GM19455 (cell line): ENCODE data around the gene KRT80.

Source experiments
- ATAC-seq: cut with Tn5 transposase; IDR thresholded peaks from one replicate; pipeline ENCODE4 v1.9.1; 2021; ENCODE audit not compliant: unreplicated experiment

Gene KRT80

DNA sequence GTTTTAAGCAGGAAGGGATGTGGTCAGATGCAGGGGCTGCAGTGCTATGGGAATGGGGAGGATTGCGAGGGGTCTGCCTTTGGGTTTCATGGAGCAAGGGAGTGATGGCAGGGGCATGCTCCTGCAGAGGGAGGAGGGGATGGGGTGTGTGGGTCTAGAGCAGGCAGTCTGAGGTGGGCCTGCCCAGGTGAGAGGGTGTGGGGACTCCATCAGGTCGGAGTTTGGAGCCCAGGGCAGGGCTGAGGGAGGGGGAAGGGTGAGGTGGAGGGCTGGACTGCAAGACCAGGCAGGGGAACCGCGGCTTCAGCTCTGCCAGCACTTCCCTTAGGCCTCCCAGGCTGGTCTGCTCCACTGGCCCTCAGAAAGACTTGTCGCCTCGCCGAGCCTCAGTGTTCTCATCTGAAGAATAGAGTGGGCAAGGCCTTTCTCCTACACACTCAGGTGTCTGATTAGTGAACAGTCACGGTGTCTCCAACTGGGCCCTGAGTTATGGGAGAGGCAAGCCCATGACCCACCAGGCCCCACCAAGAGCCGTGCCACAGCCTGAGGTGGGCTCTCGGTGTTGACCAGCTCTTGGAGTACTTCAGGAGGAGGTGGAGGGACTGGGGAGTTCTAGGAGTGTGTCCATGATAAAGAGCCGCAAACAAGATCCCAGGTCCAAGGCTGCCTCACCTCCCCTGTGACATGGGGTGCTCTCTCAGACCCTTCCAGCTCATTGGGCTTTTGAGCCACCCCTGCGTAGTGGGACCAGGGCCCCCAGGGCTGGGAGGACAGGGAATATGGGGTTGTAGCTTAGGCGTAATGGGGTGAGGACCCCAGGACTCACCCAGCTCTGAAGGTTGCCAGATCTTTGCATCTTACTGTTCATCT is 20.1 kb upstream of the KRT80 start:
- ATAC-seq = no peak

DNA sequence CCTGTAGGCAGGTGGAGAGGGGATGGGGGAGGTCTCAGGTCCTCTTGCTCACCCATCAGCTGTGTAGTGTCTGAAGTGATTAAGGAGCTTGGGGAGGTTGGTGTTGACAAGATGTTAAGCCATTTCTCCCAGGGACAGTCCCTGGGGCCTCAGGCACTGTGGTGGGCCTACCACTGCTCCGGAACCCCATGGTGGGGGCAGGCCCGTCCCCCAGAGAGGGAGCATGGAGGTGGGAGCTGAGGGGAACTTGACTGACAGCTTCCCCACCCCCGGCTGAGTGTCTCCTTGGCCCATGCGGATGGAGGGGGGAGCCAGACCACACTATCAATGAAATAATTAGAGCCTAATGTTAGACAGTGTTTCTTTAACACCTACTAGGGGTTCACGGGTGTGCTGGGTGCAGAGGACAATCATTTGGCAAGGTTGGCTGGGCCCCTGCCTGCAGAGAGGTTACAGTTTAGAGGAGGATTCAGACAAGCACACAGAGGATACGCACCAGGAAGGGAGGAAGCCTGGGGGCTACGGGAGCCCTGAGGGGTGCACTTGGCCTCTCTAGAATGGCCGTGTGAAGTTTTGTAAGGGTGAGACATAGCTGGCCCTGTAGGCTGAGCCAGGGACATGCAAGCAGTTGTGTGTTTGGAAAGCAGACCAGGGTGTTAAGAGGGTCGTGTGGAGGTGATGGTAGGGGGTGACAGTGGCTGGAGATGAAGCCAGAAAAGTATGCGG is 19.3 kb upstream of the KRT80 start:
- ATAC-seq = no peak

DNA sequence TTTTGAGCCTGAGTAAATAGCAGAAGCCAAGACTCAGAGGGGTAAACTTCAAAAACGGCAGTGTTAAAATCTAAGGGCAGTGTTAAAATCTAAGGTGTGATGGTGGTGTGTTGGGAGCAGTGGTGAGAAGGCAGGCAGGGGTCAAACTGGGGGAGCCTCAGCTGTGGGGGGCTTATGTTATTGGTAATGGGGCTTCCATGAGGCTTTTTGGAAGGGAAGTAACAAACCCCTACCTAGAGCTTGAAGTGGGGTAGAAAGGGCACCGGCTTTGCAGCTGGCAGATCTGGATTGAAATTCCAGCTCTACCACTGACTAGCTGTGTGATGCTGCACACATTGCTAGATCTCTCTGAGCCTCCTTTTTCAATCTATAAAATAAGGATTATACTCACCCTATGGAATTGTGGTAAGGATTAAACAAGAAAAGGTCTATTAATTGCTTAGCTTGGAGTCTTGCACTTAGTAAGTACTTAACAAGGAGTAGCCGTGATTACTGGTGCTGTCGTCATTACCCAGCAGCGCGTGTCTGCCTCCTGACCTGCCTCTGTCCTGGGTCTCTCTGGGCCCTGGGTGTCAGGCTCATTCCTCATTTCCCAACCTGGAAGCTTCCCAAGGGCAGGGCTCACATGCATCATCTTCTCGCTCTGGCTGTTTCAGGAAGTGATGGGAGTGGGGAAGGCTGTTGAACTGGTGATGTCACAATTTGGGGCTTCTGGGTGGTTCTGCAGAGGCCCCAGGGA is 18.5 kb upstream of the KRT80 start:
- no peak for ATAC-seq

DNA sequence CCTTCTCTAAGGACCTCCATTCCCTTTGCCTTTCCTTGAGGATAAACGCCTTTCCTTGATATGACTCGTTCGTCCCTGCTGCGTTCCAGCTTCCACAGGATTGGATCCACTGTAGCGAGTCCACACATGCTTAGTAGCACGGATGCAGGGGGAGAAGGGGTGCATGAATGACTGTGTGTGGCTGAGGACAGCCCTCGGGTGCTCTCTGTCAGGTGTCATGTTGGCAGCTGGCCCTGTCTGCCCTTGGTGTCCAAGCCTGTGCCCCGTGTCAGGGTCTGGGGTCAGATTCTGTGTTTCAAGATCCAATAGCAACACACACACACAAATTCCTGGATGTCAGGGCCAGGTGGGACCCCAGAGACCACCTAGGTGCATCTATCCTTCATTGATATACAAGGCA is 17.5 kb upstream of the KRT80 start:
- ATAC-seq = no peak

DNA sequence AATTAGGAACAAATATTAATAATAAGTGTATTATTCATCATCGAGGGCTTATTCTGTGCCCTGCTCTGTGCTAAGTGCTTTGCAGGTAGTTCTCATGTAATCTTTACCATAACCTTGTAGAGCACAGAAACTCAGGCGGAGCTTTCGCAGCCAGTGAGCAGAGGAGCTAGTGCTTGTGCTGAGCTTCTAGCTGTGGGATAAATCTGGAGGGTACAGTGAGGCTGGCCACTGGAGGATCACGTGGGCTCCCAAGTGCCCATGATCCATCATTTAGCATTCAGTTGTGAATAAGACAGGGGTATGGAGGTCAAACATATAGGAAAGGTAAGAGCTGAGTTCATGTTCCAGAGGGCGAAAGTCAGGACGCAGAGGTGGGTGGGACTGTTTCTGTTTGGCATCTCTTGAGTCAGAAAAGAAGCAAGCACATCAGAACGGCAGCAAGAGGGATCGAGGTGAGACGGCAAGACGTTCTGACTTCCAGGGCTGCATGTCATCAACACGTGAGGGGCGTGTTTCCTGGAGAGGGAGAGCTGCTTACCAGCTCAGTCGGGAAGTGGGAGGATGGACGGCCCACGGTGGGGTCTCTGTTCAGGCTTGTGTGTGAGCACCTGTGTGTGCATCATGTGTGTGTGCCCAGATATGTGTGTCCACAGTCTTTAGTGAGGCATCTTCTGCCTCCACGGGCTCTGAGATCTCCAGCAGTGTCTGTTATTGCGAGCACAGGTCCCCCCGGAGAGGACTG is 16.8 kb upstream of the KRT80 start:
- ATAC-seq = no peak

DNA sequence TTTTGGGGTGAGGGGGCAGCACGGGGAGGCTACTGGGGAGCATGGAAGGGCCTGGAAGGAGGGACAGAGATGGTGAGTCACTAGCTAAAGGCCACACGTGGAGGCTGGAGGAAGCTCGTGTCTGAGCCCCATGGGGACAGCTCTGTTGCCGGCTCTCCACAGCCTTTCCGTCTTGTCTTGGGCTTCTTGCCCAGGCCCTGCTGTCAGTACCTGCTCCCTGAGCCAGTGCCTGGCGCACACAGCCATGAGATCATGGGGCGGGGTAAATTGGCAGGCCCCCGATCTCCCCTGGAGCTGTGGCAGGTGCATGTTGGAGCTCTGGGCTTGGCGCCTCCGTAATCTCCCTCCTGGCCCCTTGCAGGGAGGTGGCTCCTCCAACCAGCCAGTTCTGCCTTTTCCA is 16.1 kb upstream of the KRT80 start:
- ATAC-seq = no peak

DNA sequence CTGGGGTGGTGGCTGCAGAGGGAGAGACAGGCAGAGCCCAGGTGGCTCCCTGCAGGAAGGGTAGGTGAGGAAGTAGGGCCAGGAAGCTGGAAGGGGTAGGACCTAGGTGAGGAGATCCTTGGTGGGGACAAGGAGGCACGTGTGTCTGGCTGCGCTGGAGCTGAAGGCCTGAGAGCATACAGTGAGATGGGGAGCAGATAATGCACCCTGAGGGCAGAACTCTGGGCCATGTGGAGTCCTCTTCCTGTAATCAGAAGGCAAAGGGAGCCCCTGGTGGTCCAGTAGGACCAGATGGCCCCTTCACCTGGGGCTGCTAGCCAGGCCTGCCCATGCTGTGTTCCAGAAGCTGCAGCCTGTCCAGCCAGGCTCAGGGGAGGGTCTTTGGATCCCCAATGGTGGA is 15.3 kb upstream of the KRT80 start:
- no peak for ATAC-seq

DNA sequence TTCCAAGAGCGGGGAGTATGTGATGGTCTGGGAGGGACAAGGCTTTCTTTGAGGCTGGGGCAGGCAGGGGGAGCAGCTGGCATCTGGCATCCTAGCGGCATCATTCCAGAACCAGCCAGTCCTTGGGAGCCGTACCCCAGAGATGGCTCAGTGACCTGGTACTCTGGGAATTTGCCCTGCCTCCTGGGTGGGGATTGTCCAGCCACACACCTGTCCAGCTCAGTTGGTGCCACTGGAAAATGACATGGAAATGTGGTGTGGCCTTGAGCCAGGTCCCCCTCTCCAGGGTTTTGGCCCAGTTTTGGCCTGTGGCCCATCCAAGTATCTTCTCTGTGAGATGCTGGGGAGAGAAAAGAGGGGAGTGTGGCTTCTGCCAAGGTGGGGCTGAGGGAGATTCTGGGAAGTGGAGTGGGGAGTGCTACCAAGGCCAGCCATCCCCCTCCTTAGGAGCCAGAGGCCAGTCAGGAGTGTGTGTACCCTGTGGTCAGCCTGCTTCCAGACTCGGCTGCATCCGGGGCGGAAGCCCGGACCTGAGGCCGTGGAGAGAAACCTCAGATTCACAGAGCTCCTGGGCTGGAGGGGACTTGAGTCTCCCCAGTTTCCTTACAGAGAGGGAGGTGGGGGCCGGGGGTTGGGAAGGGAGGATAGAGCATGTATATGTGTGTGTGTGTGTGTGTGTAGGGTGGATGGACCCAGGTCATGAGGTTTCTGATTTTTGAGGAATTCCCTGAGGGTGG is 14.7 kb upstream of the KRT80 start:
- ATAC-seq = no peak

DNA sequence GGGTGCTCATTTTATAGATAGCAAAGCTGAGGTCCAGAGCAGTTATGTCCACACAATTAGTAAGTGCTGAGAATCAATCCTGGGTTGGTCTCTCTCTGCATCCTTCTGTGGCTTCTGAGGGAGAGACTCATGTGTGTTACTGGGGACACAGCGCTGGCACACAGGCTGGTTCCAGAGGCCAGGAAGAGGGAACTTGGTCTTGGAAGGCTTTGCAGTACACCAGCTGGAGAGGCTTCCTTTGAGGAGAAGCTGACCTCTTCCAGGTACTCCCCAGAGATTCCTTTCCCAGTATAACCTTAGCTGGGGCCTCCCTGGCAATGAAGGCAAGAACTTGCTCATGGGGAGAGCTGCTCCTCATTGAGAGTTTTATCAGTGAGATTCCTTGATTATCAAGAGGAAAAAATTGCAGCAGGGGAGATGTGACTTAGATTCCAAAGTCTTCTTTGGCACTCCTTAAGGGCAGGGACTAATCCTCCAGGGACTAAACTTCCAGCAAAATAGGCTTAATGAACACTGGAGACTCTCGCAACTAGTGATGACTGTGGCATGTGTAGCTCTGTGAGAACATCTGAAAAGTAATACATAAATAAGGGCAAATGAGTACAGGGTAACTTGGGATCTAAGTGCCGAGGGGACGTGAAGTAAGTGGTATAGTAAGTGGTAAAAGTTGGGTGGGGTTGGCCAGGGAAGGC is 13.9 kb upstream of the KRT80 start:
- ATAC-seq = no peak

DNA sequence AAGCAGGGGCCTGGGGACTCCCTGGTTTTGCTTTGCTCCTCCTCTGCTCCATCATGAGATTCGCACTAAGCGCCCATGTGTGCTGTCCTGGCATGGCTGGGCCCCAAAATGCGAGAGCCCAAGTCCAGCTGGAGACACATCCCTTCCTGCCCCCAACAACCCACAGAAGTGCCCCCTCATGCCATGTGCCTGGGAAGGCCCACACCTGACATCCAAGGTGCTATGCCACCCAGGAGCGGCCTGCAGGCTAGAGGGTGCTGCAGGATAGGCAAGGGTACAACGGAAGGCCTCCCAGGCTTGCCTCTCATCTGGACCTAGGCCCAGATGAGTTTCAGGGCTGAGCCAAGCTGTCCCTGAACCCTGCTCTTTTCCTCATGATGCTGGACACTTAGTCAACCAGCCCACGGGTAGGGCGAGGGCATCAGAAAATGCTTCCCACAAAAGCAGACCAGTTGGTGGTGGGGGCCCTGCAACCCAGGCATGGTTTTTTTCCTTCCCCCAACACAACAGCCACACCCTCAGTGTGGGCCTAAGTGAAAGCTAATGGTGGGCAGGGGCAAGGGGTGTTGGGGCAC is 13.2 kb upstream of the KRT80 start:
- ATAC-seq = no peak

DNA sequence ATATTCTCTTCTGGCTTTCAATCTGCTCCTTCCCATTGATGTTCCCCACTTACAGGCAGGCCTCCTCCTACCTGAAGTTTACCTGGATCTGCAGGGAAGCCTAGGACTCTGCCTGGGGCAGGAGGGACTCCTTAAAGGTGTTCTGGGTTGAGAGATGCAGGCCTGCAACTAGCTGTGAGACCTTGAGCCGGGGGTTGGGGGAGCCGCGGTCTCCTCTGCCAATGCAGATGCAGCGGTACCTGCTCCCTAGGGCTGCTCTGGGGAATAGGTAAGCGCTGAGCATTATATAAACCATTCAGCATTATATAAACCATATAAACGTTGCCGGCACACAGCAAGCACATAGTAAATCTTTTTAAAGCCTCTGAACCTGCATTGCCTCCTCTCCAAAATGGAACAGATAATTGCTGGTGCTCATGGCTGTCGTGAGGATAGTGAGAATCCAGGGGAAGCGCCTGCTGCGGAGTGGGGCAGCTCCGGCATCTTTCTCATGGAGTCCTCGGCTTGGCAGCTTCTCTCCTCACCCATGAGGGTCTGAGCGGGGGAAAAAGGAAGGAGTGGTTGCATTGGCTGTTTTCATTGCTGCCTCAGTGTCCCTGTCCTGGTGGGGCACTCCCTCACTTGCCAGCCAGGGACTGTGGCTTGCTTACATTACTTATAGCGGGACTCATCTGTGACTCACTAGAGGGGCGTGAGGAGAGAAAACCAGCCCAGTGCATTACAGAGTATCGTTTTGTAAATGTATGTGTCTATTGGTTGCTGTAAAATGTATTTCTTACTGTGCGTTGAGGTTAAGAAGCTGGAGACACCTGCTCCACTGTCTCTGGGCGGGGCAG is 12.5 kb upstream of the KRT80 start:
- no peak for ATAC-seq

DNA sequence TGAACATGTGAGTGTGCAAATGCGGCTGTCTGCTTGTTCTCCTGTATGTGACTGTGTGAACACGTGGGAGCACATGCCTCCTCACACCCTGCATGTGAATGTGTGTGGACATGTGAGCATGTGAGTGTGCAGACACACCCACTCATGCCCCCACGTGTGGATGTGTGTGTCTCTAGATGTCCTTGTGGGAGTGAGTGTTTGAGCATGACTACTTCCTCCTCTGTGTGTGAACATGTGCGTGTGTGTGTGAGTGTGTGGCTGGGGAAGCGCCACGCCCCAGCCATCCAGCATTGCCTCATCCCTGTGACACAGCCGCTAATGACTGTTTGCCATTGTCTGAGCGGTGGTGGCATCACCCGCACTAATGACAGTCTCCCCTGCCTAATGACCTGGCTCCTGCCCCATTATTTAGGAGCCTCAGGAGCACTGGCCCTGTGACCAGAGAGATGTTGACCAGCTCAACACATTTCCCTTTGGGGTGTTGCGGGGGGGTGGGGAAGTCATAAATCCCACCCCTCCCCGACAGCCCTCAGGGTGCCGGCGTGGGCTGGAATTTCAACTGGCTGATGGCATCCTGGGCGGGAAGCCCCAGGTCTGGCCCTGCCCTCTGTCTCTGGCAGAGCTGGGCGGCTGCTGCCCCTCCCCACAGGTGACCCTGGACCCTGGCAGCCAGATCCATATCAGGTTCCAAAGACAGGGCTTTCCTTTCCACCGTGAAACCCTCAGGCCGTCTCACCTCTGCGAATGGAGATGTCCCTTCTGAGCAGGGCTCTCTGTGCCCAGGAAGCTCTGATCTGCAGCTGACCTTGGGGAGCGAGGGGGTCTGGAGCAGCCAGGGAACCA is 11.5 kb upstream of the KRT80 start:
- no peak for ATAC-seq

DNA sequence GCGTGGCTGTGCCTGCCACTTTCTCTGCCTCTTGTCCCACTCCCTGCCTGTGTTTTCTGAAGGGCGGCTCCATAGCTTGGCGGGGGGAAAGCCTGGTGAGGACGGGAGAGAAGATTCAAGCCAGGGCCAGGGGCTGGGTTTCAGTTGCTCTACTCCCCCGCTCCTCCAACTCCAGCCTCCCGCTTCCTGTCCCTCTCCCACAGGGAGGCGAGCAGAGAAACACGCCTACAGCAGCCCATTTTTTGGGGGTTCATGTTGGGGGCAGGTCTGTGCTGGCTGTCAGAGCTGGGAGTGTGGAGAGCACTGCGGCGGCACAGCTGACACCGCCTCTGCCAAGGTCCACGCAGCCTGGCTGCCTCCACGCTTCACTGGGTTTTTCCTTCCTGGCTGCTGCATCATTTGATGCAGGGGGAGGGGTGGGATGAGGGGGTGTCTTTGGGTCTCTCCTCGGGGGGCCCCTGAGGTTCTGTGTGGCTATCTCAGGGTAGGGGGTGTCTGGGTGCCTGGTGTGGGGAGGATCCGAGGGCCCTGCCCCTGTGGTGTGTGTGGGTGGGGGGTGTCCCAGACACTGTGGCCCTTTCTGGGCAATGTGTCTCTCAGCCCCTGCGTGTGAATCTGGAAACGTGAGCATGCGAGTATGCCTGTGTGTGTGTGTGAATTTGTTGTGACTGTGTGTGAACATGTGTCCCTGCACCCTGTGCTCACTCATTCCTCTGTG is 10.7 kb upstream of the KRT80 start:
- ATAC-seq = no peak

DNA sequence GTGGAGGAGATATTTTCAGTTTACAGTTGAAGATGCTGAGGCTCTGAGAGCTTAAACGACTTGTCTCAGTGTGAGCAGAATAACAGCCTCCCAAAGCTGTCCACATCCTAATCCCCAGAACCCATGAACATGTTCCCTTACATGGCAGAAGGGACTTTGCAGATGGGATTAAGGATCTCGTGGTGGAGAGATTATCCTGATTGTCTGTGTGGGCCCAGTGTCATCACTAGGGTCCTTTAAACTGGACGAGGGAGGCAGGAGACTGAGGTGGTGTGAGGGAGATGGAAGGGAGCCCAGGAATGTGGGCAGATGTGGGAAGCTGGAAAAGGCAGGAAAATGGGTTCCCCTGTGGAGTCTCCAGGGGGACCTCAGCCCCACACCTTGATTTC is 9.6 kb upstream of the KRT80 start:
- ATAC-seq = no peak

DNA sequence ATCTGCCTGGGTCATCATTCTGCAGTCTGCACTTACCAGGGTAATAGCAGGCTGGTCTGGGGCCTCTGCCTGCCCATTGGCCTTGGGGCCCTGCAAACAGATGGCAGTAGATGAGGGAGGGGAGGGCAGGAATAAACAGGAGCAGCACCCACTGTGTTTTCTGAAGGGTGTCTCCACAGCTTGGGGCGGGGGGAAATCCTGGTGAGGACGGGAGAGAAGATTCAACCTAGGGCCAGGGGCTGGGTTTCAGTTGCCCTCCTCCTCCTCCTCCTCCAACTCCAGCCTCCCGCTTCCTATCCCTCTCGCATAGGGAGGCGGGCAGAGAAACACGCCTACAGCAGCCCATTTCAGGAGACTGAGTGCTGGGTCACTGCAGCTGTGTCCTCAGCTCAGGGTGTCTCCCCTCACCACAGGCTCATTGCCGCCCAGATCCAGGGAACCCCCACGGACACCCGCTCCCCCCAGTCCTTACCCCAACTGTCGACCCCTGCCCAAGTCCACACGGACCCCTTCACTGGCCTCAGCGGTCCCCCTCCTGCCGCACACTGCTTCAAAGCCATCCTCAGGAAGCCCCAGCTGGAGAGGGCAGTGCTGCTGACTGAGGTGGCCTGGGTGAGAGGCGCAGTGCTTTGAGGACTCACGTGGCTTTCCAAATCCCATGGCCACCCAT is 9.1 kb upstream of the KRT80 start:
- no peak for ATAC-seq

DNA sequence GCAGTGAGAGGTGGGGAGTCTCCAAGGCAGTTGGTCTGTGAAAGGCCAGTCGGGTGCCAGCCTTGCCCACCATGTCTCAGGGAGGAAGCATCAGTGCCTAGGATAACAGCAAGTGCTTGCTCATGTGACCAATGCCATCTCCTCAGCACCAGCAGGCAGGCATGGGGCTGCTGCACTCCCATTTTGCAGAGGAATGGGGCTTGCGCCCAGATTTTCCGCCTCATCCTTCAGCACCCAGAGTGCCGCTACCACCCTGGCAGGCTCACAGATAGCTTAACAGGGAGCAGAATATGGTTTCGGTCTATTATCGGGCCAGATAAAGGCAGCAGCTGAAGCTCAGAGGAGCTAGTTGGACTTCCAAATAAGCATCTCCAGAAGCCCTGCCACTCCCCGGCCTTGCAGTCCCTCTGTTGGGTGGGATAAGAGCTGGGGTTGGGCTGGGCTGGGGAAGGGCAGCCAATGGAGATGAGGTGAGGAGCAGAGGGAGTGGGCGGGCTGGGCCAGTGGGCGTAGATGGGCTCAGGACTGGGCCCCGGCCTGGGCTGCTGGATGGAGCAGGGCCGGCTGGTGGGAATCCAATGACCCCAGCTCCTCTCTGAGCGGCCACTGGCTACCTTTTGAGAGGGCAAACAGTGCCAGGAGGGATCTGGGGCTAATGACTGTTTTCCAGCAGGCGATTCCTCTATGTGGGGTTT is 8.4 kb upstream of the KRT80 start:
- ATAC-seq = no peak
